ENCODE results near the gene AGAP1.
A peak's percentile ranks its signal among the peaks of the same experiment; 100 is the strongest.

Gene AGAP1

GRCh38 chr2:235833971-235834620 lies 340.3 kb downstream of the AGAP1 start:
- DNase-seq = no peak

- no peak for DNase-seq
Measured at GRCh38 chr2:235834781-235835180, 340.9 kb downstream of the AGAP1 start.

- DNase-seq = peak; percentile 13
Measured at GRCh38 chr2:235835810-235836209, 342.0 kb downstream of the AGAP1 start.

GRCh38 chr2:235836491-235836911 lies 342.7 kb downstream of the AGAP1 start:
- no peak for DNase-seq

GRCh38 chr2:235839226-235839625 lies 345.4 kb downstream of the AGAP1 start:
- no peak for DNase-seq

GRCh38 chr2:235839974-235840373 lies 346.1 kb downstream of the AGAP1 start:
- no peak for DNase-seq

GRCh38 chr2:235841863-235842262 lies 348.0 kb downstream of the AGAP1 start:
- DNase-seq = no peak

- no peak for DNase-seq
Measured at GRCh38 chr2:235842941-235843340, 349.1 kb downstream of the AGAP1 start.

GRCh38 chr2:235843591-235844395 lies 349.9 kb downstream of the AGAP1 start:
- DNase-seq = no peak

- no peak for DNase-seq
Measured at GRCh38 chr2:235844561-235844960, 350.7 kb downstream of the AGAP1 start.

- DNase-seq = no peak
Measured at GRCh38 chr2:235845245-235845644, 351.4 kb downstream of the AGAP1 start.

- DNase-seq = no peak
Measured at GRCh38 chr2:235847576-235847975, 353.7 kb downstream of the AGAP1 start.

GRCh38 chr2:235848055-235848454 lies 354.2 kb downstream of the AGAP1 start:
- DNase-seq = no peak

- DNase-seq = no peak
Measured at GRCh38 chr2:235848946-235849345, 355.1 kb downstream of the AGAP1 start.

- no peak for DNase-seq
Measured at GRCh38 chr2:235849489-235849888, 355.6 kb downstream of the AGAP1 start.

- no peak for DNase-seq
Measured at GRCh38 chr2:235850289-235850688, 356.4 kb downstream of the AGAP1 start.

- DNase-seq = no peak
Measured at GRCh38 chr2:235850771-235851551, 357.1 kb downstream of the AGAP1 start.

- DNase-seq = no peak
Measured at GRCh38 chr2:235851828-235852525, 358.1 kb downstream of the AGAP1 start.

GRCh38 chr2:235852526-235852920 lies 358.7 kb downstream of the AGAP1 start:
- no peak for DNase-seq

- DNase-seq = no peak
Measured at GRCh38 chr2:235854276-235854675, 360.4 kb downstream of the AGAP1 start.

GRCh38 chr2:235855011-235855410 lies 361.2 kb downstream of the AGAP1 start:
- no peak for DNase-seq

- DNase-seq = no peak
Measured at GRCh38 chr2:235856151-235856854, 362.5 kb downstream of the AGAP1 start.
